Upper lobe of left lung (tissue), 4 donors: ENCODE results near the gene MARCO.

Experiments
- CTCF ChIP-seq, 6 experiments: fragments of 450-650 bp in 4 of 6; fragments of 200-600 bp in 2 of 6; sonication (generic) in 2 of 6; IDR thresholded peaks; one replicate each; pipeline ENCODE4 v1.5.1; 2016 to 2019; ENCODE audit warnings: antibody characterized with exemption in 6 of 6
- EP300 ChIP-seq, 4 donors: sonication (generic); formaldehyde crosslinking; IDR thresholded peaks; one replicate each; pipeline ENCODE4 v1.5.1; 2017; ENCODE audit warnings: antibody characterized with exemption in 4 of 4, control low read depth in 2 of 4
- POLR2A ChIP-seq, 4 donors: fragments of 450-650 bp; IDR thresholded peaks; one replicate each; pipeline ENCODE4 v1.5.1; 2016 to 2017; ENCODE audit warnings: antibody characterized with exemption in 4 of 4, mild to moderate bottlenecking in 2 of 4

GRCh38 chr2:118983915-118984314 lies 41.9 kb downstream of the MARCO start:
- TF ChIP-seq CTCF (IDR thresholded peaks at IDR 0.05) = no peak
- no peak for TF ChIP-seq POLR2A (IDR thresholded peaks at IDR 0.05)
- no peak for TF ChIP-seq EP300 (IDR thresholded peaks at IDR 0.05)
